OCI-LY7 (cell line): ENCODE results near the gene HCCS. TPM values are rescaled to one million over a fixed set of nuclear protein-coding genes. Genes with fewer than 3 reads are reported as not detected.

Experiments used
- BruUV-seq: library from RNA; stranded (reverse); fragments of 400-500 nt; replicated peaks from 2 replicates; lab custom pipeline; 2021; lab: Mats Ljungman, UMichigan
- CTCF ChIA-PET: fragments of 300-600 bp; sonication (Branson Sonifier 250); formaldehyde crosslinking; loops from one replicate; lab custom pipeline; 2022; ENCODE audit warnings: antibody characterized with exemption; ENCODE audit not compliant: unreplicated experiment; lab: Charles Lee
- POLR2A ChIA-PET: fragments of 300-600 bp; sonication (Branson Sonifier 250); formaldehyde crosslinking; loops from one replicate; lab custom pipeline; 2022; ENCODE audit warnings: antibody characterized with exemption; lab: Charles Lee
- DNase-seq: peaks from one replicate; pipeline ENCODE4 v3.0.0-alpha.2; 2015; ENCODE audit warnings: low spot score
- H2AFZ ChIP-seq: fragments of 200-600 bp; sonication (generic), shearing (Covaris generic); 2 replicates; pipeline ENCODE4 v1.6.1; 2014; ENCODE audit warnings: mild to moderate bottlenecking, antibody characterized with exemption, low read length, moderate library complexity
- H3K27ac ChIP-seq: fragments of 200-600 bp; sonication (generic); 2 replicates; pipeline ENCODE4 v1.5.1; 2014; ENCODE audit warnings: mixed run types, low read depth, mild to moderate bottlenecking, moderate library complexity, low read length, inconsistent platforms; ENCODE audit not compliant: poor library complexity, severe bottlenecking
- H3K36me3 ChIP-seq: fragments of 200-600 bp; sonication (generic); 2 replicates; pipeline ENCODE4 v1.6.1; 2014; ENCODE audit warnings: mild to moderate bottlenecking, antibody characterized with exemption, low read length, moderate library complexity, mixed read lengths; ENCODE audit not compliant: insufficient read depth
- H3K4me1 ChIP-seq: fragments of 200-600 bp; sonication (generic); 2 replicates; pipeline ENCODE4 v1.5.1; 2014; ENCODE audit warnings: mild to moderate bottlenecking, low read length; ENCODE audit not compliant: insufficient read depth, poor library complexity, severe bottlenecking
- H3K4me2 ChIP-seq: fragments of 200-600 bp; sonication (generic); 2 replicates; pipeline ENCODE4 v1.6.1; 2014; ENCODE audit warnings: mild to moderate bottlenecking, low read length
- H3K4me3 ChIP-seq: fragments of 200-600 bp; sonication (generic); 2 replicates; pipeline ENCODE4 v1.5.1; 2014; ENCODE audit warnings: mild to moderate bottlenecking, low read depth, low read length; ENCODE audit not compliant: poor library complexity, severe bottlenecking
- H3K79me2 ChIP-seq: fragments of 200-600 bp; sonication (generic); 2 replicates; pipeline ENCODE4 v1.6.1; 2016; ENCODE audit warnings: low read depth, mild to moderate bottlenecking, low read length, moderate library complexity, mixed read lengths; ENCODE audit not compliant: insufficient read depth
- H3K9me2 ChIP-seq: fragments of 200-600 bp; sonication (generic); 2 replicates; pipeline ENCODE4 v1.6.1; 2016; ENCODE audit warnings: mild to moderate bottlenecking, low read length, mixed read lengths; ENCODE audit not compliant: insufficient read depth
- H3K9me3 ChIP-seq: fragments of 200-600 bp; sonication (generic); 2 replicates; pipeline ENCODE4 v1.6.1; 2014; ENCODE audit warnings: mild to moderate bottlenecking, mixed run types, low read length, mixed read lengths
- H4K20me1 ChIP-seq: fragments of 200-600 bp; sonication (generic); 2 replicates; pipeline ENCODE4 v1.6.1; 2014; ENCODE audit warnings: mild to moderate bottlenecking, antibody characterized with exemption, low read length, moderate library complexity, mixed read lengths; ENCODE audit not compliant: insufficient read depth
- EZH2phosphoT487 ChIP-seq: fragments of 200-600 bp; sonication (generic); IDR thresholded peaks from 2 replicates; pipeline ENCODE4 v1.6.1; 2018; ENCODE audit warnings: low read depth, borderline replicate concordance, mild to moderate bottlenecking, mixed run types, antibody characterized with exemption, low read length, moderate library complexity, mixed read lengths
- intact Hi-C: fragments of 100-400 bp; cut with micrococcal nuclease; formaldehyde crosslinking; loops from one replicate; pipeline ENCODE4 v1.10.0; 2022; ENCODE audit not compliant: unreplicated experiment
- total RNA-seq, 2 experiments: library from RNA; depleted of rRNA in 1 of 2; stranded (reverse); fragments of >200 nt in 1 of 2; shearing (Covaris generic) in 1 of 2; gene quantifications; 2 replicates each; pipeline ENCODE4 v1.2.3, GENCODE V29; 2014 to 2022
- TF ChIP-seq, protein P1 (sequence below): fragments of 200-600 bp; sonication (generic); conservative IDR thresholded peaks from 2 replicates; pipeline ENCODE4 v1.5.1; 2014; ENCODE audit warnings: mild to moderate bottlenecking, antibody characterized with exemption, low read length, moderate library complexity, mixed read lengths

Gene HCCS
- total RNA-seq, 2 experiments from 2014 or later = 11.1 to 25.2 TPM

DNA sequence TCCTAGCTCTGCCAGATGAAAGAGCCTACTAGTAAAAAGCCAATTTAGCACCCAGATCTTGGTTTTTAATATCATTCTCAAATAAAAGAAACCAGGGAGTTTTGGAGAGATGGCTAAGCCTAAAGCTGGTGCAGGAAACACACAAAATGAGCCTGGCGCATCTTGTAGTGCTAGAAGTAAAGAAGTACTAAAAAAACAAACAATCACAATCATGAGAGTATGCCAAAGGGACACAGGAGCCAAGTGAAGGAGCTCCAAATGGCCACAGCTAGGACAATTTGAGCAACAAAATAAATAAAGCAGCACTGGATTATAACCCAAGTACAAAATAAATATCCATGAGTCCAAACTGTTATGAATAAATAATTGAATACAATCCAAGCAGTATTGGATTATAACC, 37.8 kb upstream of the HCCS start:
- TF ChIP-seq, protein P1, sequence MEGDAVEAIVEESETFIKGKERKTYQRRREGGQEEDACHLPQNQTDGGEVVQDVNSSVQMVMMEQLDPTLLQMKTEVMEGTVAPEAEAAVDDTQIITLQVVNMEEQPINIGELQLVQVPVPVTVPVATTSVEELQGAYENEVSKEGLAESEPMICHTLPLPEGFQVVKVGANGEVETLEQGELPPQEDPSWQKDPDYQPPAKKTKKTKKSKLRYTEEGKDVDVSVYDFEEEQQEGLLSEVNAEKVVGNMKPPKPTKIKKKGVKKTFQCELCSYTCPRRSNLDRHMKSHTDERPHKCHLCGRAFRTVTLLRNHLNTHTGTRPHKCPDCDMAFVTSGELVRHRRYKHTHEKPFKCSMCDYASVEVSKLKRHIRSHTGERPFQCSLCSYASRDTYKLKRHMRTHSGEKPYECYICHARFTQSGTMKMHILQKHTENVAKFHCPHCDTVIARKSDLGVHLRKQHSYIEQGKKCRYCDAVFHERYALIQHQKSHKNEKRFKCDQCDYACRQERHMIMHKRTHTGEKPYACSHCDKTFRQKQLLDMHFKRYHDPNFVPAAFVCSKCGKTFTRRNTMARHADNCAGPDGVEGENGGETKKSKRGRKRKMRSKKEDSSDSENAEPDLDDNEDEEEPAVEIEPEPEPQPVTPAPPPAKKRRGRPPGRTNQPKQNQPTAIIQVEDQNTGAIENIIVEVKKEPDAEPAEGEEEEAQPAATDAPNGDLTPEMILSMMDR = no peak
- no peak for TF ChIP-seq EZH2phosphoT487
- no peaks in the 10 kb centered on the region for H4K20me1 ChIP-seq
- H3K79me2 ChIP-seq = no peaks in the 10 kb centered on the region
- H2AFZ ChIP-seq = no peak overlapping the region
- DNase-seq = no peak
- ChIA-PET POLR2A (interaction anchor here (1.2 kb wide), 1 partner anchor 28 kb away, joined by 3 read pairs; no protein-coding TSS in a partner anchor), CTCF (no interaction called here)
- H3K4me1 ChIP-seq = no peaks in the 10 kb centered on the region
- intact Hi-C loops = no loop called here
- no peak overlapping the region for H3K4me2 ChIP-seq
- H3K9me3 ChIP-seq = no peaks in the 10 kb centered on the region
- H3K9me2 ChIP-seq = no peaks in the 10 kb centered on the region
- BruUV-seq = no TSS peak
- no peak overlapping the region for H3K4me3 ChIP-seq
- H3K27ac ChIP-seq = no peak overlapping the region
- H3K36me3 ChIP-seq = no peaks in the 10 kb centered on the region

DNA sequence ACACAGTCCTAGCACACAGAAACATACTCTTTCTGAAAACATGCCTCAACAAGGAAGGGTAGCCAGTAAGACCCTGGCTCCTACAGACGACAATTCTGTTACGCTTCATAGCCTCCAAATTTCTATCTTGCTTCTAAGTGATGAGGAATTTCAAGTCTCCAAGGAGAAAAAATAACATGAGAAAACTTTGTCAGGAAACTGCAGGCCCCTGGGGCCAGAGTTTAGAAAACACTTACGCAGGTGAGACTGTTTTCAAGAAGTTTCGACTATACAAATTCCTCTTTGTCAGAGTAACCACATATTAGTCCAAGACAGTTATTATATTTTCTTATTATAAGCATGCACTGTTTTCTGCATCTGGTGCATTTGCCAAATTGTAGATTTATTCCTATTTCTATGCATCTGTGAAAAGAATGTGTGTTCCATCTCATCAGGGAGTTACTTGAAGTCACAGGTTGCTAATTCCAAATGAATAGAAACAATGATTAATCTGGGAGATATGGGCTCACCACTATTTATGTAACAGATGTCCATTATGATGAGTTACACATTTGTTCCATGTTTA, 30.3 kb upstream of the HCCS start:
- POLR2A ChIA-PET = no interaction called here
- no peak overlapping the region for H3K4me2 ChIP-seq

DNA sequence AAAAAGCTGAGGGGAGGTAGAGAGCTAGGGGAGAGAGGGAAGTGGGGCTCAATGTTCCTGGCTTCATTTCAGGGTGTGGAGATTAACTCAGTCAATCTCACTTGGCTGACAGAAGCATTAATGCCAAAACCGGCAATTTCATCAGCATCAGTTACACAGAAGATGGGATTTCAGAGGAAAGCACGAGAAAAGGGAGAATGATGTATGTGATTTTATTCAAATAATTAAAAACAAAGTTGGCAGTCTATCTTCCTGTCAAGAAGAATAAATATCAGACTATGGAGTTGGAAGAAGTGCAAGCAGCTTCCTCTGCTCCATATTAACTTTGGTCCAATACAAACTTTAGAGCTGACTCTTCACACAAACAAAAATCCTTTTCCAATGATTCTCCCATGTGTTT, 29.6 kb upstream of the HCCS start:
- CTCF ChIA-PET = no interaction called here
- intact Hi-C loops = no loop called here

More for the DNA sequence above, 30.3 kb upstream of the HCCS start:
- Histone ChIP-seq H2AFZ (no peak overlapping the region), H3K9me3 (no peaks in the 10 kb centered on the region), H3K4me3 (no peak overlapping the region), H3K27ac (no peak overlapping the region), H3K9me2 (no peaks in the 10 kb centered on the region), H4K20me1 (no peaks in the 10 kb centered on the region), H3K4me1 (no peaks in the 10 kb centered on the region), H3K79me2 (no peaks in the 10 kb centered on the region), H3K36me3 (no peaks in the 10 kb centered on the region)
- no peak for TF ChIP-seq EZH2phosphoT487
- TF ChIP-seq, protein P1 = no peak
- intact Hi-C loops = no loop called here
- no peak for DNase-seq
- BruUV-seq = no TSS peak
- CTCF ChIA-PET = no interaction called here

More for the DNA sequence above, 29.6 kb upstream of the HCCS start:
- H3K9me3 ChIP-seq = no peaks in the 10 kb centered on the region
- TF ChIP-seq, protein P1 = no peak
- no peak for TF ChIP-seq EZH2phosphoT487
- no peaks in the 10 kb centered on the region for H4K20me1 ChIP-seq
- no peak overlapping the region for H3K4me2 ChIP-seq
- no peak overlapping the region for H3K4me3 ChIP-seq
- POLR2A ChIA-PET = interaction anchor here (0.5 kb wide), 1 partner anchor 544 kb away, joined by 3 read pairs; no protein-coding TSS in a partner anchor
- H3K27ac ChIP-seq = no peak overlapping the region
- no TSS peak for BruUV-seq
- H3K36me3 ChIP-seq = no peaks in the 10 kb centered on the region
- no peaks in the 10 kb centered on the region for H3K9me2 ChIP-seq
- H3K4me1 ChIP-seq = no peaks in the 10 kb centered on the region
- no peaks in the 10 kb centered on the region for H3K79me2 ChIP-seq
- DNase-seq = no peak
- H2AFZ ChIP-seq = no peak overlapping the region
